SHP77 treated with DMSO at 0.1 percent for 48 hours (cell line): ENCODE results near the gene BEAN1.

ENCODE experiments used
- DNase-seq: peaks from one replicate; lab custom pipeline; 2025; lab: John Stamatoyannopoulos, UW

BEAN1 gene

GRCh38 chr16:66419527-66419926, 7.6 kb upstream of the BEAN1 start:
- no peak for DNase-seq

- DNase-seq, result no peak
These were observed 6.7 kb upstream of the BEAN1 start for GRCh38 chr16:66420396-66420795.

- DNase-seq, result no peak
These were observed 5.2 kb upstream of the BEAN1 start for GRCh38 chr16:66421891-66422290.

DNA sequence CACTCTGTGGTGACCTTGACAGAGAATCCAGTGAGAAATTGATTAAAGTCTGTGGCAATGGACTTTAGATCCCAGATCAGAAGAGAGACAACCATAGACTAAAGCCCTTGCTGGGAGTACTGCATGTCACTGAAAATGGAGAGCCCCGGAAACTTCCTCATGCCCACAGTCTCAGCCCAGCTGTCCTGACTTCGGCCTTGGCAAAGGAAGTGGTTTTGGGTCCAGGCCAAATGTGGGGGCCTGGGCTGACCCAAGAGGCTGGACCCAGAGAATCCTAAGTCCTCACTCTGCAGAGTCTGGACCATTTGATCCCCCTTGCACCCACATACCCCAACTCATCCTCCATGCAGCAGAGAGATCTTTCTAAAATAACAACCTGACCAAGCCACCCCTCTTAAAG, 4.7 kb upstream of the BEAN1 start:
- DNase-seq, result no peak

DNA sequence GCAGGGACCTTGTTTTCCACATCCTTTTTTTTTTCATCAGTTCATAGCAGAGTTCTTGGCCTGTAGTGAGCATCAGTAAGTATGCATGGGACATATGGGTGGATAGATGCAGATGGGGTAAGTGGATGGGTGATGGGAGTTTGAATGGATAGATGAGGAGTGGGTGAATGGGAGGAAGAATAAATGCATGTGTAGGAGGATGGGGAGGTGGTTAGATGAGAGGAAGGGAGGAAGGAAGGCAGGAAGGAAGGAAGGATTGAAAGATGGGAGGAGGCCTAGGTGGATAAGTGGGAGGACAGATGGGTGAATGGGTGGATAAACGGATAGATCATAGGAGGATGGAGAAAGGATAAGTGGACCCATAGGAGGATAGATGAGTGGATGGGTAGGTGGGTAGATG, 3.9 kb upstream of the BEAN1 start:
- no peak for DNase-seq

GRCh38 chr16:66425651-66426050, 1.4 kb upstream of the BEAN1 start:
- no peak for DNase-seq

- no peak for DNase-seq
These were observed 721 bp upstream of the BEAN1 start for GRCh38 chr16:66426112-66427035.

- DNase-seq, result no peak
These were observed 981 bp downstream of the BEAN1 start for GRCh38 chr16:66427871-66428681.

DNA sequence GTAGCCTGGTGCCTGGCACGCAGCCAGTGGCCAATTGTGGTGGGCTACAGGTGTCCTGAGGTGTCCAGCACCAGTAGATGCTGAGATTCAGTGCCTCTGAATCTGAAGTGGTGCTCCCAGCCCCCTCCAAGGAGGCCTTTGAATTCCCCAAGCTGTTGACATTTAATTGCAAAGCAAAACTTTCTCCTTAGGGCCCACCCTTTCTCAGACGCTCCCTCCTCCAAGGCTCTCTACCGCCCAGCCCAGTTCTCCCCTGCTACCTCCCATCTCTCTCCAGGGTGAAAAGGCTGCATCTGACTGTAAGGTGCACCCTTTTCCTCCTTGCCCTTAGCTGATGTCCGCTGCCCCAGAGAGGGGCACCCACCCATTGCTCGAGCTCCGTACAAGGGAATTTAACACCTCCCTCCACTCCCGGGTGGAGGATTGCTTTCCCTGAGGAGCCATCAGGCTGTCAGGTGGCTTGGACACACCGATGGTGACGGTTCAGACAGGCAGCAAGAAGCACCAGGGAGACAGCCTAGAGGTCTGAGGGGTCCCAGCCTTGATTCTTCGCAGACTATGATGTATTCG, 1.7 kb downstream of the BEAN1 start:
- no peak for DNase-seq

GRCh38 chr16:66429290-66429962, 2.3 kb downstream of the BEAN1 start:
- DNase-seq, result no peak

DNA sequence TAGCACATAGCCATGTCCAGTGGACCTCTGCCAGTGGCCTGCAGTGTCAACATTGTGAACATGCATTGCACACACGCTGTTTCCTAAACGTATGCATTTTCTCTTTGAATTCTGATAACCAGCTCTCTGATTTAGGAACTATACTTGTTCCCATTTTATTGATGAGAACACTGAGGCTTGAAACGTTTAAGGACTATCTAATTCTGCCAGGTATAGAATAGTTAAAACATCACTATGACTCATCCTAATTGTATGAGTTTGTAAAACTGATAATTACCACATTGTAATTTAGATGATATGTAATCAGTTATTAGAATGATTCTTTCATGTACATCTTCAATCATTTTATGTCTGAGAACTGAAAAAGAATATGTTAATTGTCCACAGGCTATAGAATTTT, 3.1 kb downstream of the BEAN1 start:
- DNase-seq, result no peak

DNA sequence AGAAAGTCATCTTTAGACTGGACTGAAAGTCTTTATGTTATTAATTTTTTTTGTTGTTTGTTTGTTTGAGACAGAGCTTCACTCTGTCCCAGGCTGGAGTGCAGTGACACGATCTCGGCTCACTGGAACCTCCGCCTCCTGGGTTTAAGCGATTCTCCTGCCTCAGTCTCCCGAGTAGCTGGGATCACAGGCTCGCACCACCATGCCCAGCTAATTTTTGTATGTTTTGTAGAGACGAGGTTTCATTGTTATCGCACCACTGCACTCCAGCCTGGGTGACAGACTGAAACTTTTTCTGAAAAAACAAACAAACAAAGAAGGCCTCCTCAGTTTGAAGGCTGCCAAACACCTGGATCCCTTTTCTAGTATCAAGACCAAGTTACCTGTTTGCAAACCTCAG, 4.7 kb downstream of the BEAN1 start:
- DNase-seq, result no peak

DNA sequence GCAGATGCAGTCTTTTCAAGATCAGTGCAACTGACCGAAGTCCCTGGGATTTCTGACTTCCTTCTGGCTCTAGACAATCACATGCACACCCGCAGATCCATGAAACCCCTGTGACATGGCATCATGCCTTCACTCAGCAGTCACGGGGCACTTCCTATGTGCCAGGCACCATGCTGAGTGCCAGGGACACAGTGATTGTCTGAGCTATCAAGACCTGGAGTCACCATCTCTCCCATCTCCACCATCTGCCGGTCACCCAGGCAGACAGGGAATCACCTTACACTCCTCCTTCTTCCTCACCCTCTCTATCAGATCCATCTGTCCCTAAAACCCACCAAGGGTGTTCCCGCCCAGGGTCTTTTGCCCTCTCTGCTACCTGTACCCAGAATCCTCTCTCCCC, 5.3 kb downstream of the BEAN1 start:
- DNase-seq, result no peak

DNA sequence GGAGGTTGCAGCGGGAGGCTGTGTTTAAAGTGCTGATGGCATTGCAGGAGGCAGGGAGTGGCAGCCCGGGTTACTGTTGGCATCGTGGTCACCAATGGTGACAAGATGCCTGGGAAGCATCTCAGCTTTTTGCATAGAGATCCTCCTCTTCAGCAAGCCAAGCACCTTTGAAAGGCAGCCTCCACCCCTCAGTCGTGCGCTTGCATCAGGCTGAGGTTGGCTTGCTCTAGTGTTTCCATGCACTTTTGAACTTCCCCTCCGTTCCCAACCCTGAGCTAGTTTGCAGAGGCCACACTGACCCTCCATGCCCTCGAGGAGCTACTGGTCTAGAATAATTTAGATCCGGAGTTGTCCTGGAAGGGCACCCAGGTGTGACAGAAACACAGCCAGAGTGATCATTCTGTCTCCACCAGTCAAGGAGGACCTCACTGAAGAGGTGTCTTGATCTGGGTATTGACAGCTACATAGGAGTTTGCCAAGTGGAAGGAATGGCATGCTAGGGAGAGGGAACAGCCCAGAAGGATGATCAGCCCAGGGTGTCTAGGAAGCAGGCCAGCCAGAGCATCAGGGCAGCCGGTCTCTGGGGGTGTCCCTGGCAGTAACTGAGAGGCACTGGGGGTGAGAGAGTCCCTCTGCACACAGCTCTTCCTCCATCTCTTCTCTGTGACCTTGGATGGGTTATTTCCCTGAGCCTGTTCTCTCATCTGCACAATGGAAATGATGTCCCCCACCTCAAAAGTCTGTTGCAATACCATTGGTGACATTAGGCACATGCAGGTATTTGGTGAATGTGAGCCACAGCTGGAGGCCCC, 7.7 kb downstream of the BEAN1 start:
- DNase-seq, result no peak

GRCh38 chr16:66435896-66436295, 8.8 kb downstream of the BEAN1 start:
- DNase-seq, result no peak

- no peak for DNase-seq
These were observed 10.4 kb downstream of the BEAN1 start for GRCh38 chr16:66437391-66437945.

DNA sequence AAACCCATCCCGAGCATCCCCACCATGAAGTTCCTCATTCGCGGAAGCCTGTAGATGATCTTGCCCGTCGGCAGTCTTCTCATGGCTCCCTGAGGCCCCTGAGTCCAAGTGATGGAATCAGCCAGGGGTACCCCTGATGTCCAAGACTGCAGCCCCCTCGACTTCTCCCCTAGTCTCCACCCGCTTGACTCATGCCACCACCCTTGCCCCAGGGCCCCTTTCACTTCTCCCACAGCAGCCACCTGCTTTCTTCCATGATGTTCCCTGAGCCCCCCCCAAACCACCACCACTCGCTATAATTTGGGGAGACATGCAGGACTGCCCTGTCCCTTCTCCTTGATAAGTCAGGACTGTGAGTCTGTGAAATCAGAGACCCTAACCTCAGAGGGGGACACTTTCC, 11.4 kb downstream of the BEAN1 start:
- DNase-seq, result no peak

DNA sequence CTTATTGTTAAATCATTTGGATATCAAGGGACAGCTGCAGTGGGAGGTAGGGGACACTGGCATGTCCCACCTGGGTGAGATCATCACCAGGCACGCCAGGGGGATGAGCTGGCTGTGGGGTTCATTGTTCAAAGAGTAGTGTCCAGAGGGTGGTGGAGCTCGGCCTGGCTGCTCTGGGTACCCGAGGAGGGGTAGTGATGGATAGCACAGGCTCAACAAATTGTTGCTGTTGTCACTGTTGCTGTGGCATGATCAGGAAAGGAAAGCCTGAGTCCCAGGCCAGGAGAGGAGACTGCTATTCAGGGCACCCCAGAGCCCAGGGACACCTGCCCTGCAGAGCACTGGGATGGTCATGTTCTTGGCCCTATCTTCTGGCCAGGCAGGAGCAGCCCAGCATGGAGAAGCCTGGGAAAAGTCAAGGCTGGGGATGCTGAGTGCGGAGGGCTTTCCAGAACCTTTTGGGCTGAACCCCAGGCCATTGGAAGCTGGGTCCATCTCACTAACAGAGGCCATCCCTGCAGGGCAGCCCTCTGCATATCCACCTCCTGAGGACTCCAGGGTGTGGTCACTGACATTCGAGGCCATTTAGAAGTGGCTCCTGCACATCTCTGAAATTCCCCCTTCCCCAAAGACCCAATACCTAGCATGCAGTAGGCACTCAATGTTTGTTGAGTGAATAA, 12.1 kb downstream of the BEAN1 start:
- DNase-seq, result no peak

DNA sequence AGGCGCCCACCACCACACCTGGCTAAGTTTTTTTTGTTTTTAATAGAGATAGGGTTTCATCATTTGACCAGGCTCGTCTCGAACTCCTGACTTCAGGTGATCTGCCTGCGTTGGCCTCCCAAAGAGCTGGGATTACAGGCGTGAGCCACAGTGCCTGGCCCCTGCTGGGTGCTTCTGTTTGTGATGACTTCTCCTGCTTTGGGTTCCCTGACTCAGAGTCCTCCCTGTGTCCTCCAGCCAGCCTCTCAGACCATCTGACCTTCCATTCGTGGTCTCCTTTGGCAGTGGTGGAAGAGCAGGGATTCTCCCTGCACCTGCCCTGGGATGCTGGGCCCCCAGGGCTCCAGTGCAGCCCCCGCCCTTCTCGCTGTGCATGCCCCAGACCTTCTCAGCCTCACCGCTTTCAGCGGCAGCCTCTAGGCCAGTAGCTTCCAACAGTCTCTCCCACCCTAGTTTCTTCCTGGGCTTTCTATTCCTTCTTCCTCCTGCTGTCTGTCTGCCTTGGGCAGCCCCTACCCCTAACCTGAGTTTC, 13.2 kb downstream of the BEAN1 start:
- no peak for DNase-seq

- no peak for DNase-seq
These were observed 13.9 kb downstream of the BEAN1 start for GRCh38 chr16:66440970-66441369.
